Gastrocnemius medialis (tissue), 4 donors: Measurements from ENCODE around the gene DOCK4.

Experiments
- CTCF ChIP-seq, 5 experiments: fragments of 450-650 bp in 3 of 5; fragments of 200-600 bp in 2 of 5; sonication (generic) in 2 of 5; IDR thresholded peaks in 4 of 5; conservative IDR thresholded peaks in 1 of 5; 1 replicate in 4 of 5; 2 replicates in 1 of 5; pipeline ENCODE4 v1.5.1; 2016 to 2019; ENCODE audit warnings: antibody characterized with exemption in 5 of 5, mild to moderate bottlenecking in 3 of 5, moderate library complexity in 3 of 5
- POLR2A ChIP-seq, 2 donors: fragments of 450-650 bp; IDR thresholded peaks; one replicate each; pipeline ENCODE4 v1.6.1; 2017; ENCODE audit warnings: antibody characterized with exemption in 2 of 2, mild to moderate bottlenecking in 2 of 2, moderate library complexity in 2 of 2

- no peak for TF ChIP-seq POLR2A (IDR thresholded peaks at IDR 0.05)
- no peak for TF ChIP-seq CTCF (IDR thresholded peaks at IDR 0.05 in 4 of 5, conservative IDR thresholded peaks at IDR 0.05 in 1 of 5)
These were observed 138.3 kb downstream of the DOCK4 start for GRCh38 chr7:112067632-112068540.
